HG02642 (cell line): Measurements from ENCODE around the gene CTNNA3.

ENCODE experiments used
- ATAC-seq: cut with Tn5 transposase; IDR thresholded peaks from one replicate; pipeline ENCODE4 v1.9.1; 2021; ENCODE audit warnings: mild to moderate bottlenecking; ENCODE audit not compliant: unreplicated experiment, poor library complexity

The CTNNA3 gene

DNA sequence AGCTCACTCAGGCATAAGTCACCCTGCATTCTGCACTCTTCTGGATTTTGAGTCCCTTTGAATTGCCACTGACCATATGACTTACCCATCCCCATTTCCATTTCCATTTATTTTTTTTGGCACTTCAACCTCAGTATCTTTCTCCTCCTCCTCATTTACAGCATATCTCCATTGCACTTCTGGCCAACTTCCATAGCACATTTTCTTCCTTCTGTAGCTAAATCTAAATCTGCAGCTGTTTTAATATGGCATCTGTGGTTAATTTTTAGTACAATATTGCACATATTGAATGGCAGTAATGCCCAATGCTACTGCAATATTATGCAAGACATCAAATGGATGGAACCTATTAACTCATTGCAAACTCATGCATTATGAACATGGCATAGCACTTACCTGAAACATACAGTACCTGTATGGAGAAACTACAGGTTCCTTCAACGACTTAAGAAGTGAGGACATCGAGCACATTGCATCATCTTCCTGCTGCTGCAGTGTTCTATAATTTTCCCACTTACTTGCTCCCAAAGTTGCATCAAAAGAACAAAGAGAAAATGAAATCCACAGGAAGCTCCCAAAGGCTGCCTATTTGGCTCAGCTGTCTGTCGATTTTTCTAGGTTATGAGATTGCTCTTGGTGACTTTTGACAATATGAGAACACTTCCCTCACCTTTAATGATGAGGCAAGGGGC lies 714.5 kb downstream of the CTNNA3 start:
- ATAC-seq: no peak

DNA sequence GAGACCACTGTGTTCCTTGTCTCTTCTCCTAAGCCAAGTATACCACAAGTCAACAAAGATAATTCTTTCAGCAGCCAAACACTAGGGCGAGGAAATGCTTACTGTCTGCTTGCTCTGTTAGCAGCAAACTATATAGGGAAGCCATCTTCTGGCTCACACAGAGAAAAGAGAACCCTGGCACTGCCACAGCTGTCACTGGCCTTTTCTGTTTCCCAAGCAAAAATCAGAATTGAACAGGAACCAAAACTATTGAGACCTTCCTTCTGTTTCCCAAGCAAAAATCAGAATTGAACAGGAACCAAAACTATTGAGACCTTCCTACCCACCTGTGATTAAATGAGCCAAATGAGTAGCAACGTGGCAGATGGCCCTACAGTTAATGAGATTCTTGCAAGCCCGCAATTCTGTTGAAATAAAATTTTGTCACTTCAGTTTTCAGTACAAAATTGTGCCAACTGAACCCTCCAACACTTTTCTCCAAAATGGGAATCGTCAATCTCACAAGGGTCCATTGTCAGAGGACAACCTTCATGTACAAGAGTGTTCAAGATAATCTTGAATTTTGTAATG lies 715.7 kb downstream of the CTNNA3 start:
- no peak for ATAC-seq

DNA sequence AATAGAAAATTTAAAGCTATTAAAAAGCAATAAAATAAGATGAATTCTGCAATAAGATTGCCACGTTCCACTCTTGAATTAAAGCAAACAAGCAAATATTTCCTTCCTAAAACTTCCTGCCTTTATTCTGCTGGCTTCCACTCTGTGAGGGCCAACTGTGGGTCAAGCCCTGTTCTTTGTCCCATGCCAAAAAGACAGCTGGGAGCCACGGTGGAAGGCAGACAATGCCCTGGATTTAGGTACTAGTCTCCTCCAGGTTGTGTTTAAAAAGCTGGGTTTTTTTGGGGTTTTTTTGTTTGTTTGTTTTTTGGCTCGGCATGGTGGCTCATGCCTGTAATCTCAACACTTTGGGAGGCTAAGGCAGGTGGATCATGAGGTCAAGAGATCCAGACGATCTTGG lies 731.0 kb downstream of the CTNNA3 start:
- no peak for ATAC-seq

DNA sequence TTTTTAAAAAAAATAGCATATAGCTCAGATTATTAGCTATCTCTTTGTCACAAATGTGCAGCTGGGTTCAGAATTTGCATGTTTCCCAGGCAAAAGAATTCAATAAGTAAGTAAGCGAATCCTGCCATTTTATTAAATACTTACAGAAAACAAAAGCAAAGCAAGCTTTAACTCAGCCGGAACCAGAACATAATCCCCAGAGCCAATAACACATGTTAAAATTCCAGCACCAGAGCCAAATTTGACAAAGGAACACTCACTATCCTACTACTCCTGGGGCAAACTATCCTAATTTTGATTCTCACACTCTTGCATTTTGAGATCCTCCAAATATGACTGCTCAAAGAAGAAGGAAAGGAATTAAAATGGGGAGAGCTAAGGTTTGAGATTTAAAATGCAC lies 737.5 kb downstream of the CTNNA3 start:
- ATAC-seq: no peak

DNA sequence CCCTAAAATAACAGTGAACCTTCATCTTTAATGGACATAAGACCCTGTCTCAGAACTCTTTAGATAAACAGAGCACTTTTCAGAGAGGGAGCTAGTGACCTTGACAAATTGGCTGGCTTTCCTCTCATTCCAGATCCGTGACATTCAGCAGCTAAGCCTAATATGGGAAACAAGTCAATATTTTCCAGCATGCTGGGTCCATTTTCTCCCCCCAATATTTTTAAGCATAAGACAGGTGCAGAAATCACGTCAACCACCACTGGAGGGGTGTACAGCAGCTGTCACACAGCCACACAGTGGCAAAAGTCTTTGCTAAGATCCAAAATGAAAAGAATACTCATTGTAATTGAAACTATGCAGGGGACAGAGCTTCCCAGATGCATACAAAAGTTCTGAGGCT lies 744.1 kb downstream of the CTNNA3 start:
- ATAC-seq: no peak

DNA sequence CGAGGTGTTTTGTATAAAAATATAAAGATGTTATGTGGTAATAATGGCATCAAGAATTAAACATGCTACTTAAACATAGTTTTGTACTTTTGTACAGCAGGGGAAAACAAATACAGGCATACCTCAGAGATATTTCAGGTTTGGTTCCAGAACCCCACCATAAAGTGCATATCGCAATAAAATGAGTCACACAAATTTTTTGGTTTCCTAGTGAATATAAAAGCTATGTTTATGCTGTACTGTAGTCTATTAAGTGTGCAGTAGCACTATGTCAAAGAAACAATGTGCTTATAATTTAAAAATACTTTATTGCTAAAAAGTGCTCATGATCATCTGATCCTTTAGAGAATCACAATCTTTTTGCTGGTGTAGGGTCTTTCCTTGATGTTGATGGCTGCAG lies 752.4 kb downstream of the CTNNA3 start:
- no peak for ATAC-seq

DNA sequence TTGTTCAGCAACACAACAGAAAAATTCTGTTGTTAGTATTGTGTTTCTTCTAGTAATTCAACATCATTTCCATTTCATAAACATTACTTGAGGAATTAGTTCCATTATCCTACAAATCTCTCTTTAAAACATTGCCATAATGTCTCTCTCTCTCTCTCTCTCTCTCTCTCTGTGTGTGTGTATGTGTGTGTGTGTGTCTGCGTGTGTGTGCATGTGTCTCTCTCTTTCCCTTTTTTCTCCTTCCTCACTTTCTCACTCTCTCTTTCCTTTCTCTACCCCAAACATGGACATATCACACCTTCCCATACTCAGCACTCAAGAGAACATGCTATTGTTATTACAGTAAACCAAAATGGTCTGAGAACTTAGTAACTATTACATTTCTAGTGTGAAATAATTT lies 753.6 kb downstream of the CTNNA3 start:
- ATAC-seq: no peak

DNA sequence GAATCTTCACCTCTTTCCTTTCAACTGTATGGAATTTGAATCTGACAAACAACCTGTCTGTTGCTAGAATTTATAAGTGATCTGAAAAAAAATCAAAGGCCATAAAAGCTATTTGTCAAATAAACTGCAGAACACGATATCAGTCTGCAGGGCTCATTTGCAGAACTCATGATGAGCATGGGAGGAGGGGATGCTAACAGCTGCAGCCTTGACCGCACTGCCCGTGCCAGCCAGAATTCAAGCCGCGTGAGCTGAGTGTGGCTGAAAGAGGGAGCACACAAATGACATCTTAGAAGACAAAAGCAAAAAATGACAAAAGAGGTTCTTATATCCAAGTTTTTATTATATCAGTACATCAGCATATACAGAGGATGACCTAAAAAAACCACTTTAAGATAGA lies 754.5 kb downstream of the CTNNA3 start:
- ATAC-seq: no peak

DNA sequence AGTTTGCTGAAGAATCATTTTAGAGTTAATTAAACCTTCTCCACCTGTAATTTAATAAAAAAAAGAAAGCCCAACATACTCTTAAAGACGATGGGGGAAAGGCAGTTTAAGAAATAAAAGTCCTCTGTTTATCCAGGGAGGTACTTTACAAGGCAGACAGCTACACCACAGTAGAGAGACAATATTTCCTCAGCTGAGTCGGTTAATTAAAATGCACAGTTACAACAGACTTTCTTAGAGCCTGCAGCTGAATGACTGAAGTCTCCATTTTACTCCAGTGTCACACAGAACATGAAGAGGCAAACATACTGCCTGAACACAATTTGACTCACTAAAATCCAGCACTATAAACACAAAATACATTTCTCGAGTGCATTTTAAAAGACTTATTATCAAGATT lies 755.0 kb downstream of the CTNNA3 start:
- no peak for ATAC-seq

DNA sequence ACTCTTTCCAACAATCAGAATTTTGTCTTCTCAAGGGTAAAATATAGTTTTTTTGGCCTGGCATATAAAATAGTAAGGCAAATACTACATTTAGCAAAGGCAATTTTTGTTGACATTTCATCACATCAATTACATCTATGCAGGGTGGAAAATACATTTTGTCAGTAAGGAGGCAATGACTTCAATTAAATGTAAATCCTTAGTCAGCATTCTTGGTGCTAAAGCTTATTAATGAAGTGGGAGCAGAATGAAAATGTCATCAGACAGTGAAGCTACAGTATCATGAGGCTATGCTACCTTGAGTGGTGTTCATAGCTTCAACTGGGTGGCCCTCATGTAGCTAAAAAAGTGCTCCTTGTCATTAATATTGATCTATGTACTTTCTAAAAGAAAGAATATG lies 761.3 kb downstream of the CTNNA3 start:
- no peak for ATAC-seq

DNA sequence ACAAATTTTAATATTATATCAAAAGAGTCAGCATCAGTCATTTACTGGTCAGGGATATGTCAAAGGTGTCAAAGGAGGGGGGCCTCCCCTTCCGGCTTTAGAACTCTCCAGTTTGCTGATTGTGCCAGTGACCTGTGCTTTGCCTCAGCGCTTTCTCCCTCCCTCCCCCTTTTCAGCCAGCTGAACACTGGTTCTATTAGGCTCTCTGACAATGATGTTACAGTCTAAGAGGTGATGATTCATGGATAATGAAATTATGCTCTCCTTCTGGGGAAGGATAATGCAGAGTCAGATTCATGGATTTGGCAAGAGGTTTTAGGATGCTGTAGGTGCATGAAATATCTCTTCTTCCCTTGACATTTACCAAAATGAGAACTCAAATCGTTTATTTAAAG lies 764.0 kb downstream of the CTNNA3 start:
- no peak for ATAC-seq

DNA sequence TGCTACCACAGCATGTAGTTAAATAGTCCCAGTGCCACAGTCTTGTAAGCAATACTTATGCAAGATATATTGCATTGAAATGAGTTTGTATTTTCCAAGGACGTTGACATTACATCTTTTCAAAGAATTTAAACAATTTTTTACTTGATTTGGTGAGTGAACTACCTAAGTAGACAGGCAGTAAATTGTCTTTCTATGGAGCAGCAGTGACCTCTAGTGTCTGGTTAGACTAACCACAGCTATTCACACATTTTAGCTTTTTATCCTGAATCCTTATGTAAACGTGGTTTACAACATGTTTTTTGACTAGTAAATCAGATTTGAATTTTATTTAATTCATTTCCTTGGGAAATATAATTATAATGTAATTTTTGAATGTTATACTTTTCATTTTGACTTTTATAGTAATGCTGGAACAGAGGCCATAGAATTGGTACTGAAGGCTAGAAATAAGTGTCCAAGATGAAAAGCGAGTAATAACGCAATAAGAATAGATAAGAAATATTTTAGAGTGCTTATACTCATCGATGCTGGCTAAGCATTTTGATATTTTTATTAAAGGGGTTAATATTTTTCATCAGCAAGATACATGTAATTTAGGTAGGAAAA lies 764.6 kb downstream of the CTNNA3 start:
- ATAC-seq: peak; percentile 85

DNA sequence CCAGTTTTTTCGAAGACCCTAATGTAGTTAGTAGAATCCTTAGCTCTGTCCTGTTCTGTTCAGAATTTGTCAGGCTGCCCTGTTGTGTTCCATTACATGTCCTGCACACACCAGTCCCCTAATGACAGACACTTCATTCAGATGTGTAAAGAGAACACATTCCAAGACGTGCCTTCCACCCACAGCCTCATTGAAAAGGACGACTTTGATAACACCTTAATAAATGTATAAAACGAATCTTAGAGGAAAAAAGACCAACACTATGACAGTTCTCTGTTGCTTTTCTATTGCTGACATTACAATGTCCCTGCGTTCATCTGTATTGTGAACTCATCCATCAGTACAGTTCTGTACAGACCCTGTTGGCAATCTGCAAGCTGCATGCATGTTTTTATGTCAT lies 766.6 kb downstream of the CTNNA3 start:
- ATAC-seq: no peak

DNA sequence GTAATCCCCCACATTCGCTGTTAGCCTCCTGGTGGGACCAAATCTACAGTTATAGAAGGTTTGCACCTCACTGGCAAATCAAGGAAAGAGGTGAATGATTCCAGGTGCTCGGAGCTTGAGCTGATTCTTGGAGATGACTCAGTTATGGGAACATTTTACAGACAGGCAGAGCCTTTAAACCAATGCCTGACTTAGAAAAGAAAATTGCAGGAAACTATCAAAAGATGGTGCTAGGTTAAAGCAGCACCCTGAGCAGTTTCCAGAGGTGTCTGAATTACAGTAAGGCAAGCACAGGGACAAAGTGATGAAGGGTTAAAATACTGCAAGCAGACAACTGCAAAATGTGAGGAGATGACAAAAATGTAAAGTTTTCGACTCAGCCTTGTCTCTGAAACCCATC lies 767.2 kb downstream of the CTNNA3 start:
- no peak for ATAC-seq

DNA sequence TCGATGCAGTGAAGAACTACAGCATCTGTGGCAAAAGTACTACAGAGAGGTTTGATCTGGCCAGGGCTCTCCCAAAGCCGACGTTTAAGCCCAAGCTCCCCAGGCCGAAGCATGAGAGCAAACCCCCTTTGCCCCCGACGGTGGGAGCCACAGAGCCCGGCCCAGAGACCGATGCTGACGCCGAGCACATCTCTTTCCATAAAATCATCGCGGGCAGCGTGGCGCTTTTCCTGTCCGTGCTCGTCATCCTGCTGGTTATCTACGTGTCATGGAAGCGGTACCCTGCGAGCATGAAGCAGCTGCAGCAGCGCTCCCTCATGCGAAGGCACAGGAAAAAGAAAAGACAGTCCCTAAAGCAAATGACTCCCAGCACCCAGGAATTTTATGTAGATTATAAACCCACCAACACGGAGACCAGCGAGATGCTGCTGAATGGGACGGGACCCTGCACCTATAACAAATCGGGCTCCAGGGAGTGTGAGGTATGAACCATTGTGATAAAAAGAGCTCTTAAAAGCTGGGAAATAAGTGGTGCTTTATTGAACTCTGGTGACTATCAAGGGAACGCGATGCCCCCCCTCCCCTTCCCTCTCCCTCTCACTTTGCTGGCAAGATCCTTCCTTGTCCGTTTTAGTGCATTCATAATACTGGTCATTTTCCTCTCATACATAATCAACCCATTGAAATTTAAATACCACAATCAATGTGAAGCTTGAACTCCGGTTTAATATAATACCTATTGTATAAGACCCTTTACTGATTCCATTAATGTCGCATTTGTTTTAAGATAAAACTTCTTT lies 767.8 kb downstream of the CTNNA3 start:
- ATAC-seq: no peak

DNA sequence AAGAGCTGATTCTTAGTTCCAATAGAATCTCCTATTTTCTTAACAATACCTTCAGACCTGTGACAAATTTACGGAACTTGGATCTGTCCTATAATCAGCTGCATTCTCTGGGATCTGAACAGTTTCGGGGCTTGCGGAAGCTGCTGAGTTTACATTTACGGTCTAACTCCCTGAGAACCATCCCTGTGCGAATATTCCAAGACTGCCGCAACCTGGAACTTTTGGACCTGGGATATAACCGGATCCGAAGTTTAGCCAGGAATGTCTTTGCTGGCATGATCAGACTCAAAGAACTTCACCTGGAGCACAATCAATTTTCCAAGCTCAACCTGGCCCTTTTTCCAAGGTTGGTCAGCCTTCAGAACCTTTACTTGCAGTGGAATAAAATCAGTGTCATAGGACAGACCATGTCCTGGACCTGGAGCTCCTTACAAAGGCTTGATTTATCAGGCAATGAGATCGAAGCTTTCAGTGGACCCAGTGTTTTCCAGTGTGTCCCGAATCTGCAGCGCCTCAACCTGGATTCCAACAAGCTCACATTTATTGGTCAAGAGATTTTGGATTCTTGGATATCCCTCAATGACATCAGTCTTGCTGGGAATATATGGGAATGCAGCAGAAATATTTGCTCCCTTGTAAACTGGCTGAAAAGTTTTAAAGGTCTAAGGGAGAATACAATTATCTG lies 768.6 kb downstream of the CTNNA3 start:
- no peak for ATAC-seq

DNA sequence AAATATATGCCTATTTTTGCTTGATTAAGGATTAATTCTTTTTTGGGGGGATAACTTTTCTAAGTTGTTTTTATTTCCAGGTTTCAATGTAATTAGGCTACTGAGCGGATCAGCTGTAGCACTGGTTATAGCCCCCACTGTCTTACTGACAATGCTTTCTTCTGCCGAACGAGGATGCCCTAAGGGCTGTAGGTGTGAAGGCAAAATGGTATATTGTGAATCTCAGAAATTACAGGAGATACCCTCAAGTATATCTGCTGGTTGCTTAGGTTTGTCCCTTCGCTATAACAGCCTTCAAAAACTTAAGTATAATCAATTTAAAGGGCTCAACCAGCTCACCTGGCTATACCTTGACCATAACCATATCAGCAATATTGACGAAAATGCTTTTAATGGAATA lies 769.2 kb downstream of the CTNNA3 start:
- no peak for ATAC-seq

DNA sequence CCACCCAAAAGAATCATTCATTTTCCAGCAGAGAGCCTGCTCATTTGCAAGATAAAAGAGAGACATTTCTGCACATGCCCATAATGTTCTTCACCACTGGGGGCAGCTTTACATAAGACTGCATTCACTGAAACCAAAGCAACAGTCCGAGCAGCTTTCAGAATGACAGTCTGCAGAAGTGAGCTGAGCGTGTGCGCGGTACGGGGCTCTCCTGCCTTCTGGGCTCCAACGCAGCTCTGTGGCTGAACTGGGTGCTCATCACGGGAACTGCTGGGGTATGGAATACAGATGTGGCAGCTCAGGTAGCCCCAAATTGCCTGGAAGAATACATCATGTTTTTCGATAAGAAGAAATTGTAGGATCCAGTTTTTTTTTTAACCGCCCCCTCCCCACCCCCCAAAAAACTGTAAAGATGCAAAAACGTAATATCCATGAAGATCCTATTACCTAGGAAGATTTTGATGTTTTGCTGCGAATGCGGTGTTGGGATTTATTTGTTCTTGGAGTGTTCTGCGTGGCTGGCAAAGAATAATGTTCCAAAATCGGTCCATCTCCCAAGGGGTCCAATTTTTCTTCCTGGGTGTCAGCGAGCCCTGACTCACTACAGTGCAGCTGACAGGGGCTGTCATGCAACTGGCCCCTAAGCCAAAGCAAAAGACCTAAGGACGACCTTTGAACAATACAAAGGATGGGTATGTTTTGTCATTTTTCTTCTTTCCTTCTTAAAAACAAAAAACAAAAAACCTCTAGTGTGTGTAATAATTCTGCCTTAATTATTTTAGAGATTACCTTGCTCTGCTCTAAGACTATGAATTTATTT lies 769.9 kb downstream of the CTNNA3 start, which contains the start of gene LRRTM3:
Gene LRRTM3 (plus strand): TSS at position 141 of the 820 bp plus-strand sequence.
- ATAC-seq: peak; percentile 100

DNA sequence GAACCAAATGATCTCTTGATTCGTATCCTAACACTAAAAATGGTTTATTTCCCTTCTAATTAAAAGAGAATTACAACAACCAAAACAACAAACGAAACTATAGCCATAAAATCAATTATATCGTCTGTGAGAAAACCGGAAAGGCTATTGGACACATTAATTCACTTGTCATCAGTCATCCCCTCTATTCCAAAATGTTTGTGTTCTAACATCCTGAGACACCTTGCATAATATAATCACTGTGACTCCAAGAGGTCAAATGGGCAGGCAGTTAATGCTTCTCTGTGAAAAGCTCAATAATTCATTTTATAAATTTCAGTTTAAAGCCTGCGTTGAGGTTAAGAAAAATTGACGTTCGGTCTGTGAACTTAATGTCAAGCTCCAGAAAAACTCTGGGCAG lies 770.6 kb downstream of the CTNNA3 start:
- ATAC-seq: no peak
